ENCODE data around the gene ITGAE. TPM values are rescaled to one million over a fixed set of nuclear protein-coding genes. Genes with fewer than 3 reads are reported as not detected.

ITGAE gene
- total RNA-seq, 4 donors from 2014 or later = 2.8 to 46.8 (median 14.2) TPM

DNA sequence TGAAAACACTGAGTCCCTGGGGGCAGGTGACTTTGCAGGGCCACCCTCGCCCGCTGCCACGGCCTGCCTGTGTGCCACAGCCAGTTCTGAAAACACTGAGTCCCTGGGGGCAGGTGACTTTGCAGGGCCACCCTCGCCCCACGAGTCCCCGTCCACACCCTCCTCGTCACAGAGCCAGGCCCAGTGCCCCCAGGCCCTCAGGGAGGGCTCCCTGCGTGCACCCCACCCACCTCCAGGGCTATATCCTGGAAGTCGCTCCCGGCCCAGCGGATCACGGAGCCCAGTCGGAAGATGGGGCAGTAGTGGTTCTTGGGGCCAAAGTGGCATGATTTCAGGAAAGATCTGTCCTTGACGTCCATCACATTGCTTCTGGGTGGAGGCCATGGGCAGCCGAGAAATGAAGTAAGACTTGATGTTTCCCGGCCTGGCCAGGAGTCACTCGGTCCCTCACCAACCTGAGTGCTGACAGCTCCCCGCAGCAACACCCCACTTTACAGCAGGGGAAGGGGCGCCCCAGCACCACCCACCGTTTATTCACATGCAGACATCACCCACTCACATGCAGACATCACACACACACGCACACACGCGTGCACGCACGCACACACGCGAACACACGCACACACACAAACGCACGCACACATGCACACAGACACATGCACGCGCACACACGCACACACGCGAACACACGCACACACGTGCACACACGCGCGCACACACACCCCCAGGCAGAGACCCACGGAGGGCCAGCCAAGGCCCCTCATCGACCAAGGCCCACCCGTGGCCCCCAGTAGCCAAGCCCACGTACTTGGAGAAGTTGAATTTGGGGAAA, 111.5 kb downstream of the ITGAE start:
- no peak overlapping the region for H3K4me3 ChIP-seq
- no peak overlapping the region for H3K27ac ChIP-seq
- H3K4me1 ChIP-seq = no peaks in the 10 kb centered on the region
- H3K27me3 ChIP-seq = peaks cover 0 to 11% of the 10 kb centered on the region in 2 donors
- H3K36me3 ChIP-seq = no peaks in the 10 kb centered on the region
- intact Hi-C loops (cut with DNase I; ENCODE audit: low total_unique reads) = no loop called here
- H3K9me3 ChIP-seq = no peaks in the 10 kb centered on the region
- no peak for DNase-seq
- TF ChIP-seq POLR2A (IDR thresholded peaks at IDR 0.05) = no peak
- TF ChIP-seq, protein P1, sequence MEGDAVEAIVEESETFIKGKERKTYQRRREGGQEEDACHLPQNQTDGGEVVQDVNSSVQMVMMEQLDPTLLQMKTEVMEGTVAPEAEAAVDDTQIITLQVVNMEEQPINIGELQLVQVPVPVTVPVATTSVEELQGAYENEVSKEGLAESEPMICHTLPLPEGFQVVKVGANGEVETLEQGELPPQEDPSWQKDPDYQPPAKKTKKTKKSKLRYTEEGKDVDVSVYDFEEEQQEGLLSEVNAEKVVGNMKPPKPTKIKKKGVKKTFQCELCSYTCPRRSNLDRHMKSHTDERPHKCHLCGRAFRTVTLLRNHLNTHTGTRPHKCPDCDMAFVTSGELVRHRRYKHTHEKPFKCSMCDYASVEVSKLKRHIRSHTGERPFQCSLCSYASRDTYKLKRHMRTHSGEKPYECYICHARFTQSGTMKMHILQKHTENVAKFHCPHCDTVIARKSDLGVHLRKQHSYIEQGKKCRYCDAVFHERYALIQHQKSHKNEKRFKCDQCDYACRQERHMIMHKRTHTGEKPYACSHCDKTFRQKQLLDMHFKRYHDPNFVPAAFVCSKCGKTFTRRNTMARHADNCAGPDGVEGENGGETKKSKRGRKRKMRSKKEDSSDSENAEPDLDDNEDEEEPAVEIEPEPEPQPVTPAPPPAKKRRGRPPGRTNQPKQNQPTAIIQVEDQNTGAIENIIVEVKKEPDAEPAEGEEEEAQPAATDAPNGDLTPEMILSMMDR (IDR thresholded peaks at IDR 0.05) = no peak

DNA sequence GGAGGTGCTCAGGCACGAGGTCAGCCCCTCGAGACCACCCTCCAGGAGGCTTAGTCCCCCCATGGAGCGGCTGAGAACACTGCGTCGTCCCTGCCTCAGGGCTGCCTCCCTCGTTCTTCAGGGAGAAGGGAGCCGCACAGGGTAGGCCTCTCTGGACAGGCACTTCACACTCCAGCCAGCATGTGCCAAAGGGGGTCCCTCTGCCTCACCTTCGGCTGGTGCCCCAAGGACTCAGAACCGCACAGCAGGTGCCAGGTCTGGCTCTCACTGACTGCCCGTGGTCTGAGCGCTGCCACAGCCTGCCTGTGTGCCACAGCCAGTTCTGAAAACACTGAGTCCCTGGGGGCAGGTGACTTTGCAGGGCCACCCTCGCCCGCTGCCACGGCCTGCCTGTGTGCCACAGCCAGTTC, 112.1 kb downstream of the ITGAE start:
- no peaks in the 10 kb centered on the region for H3K4me1 ChIP-seq
- peaks cover 0 to 6% of the 10 kb centered on the region in 2 donors for H3K27me3 ChIP-seq
- no peak for TF ChIP-seq POLR2A (IDR thresholded peaks at IDR 0.05)
- TF ChIP-seq, protein P1 (IDR thresholded peaks at IDR 0.05) = no peak
- intact Hi-C loops (cut with DNase I; ENCODE audit: low total_unique reads) = no loop called here
- H3K36me3 ChIP-seq = no peaks in the 10 kb centered on the region
- H3K9me3 ChIP-seq = no peaks in the 10 kb centered on the region
- DNase-seq = no peak
- no peak overlapping the region for H3K27ac ChIP-seq
- H3K4me3 ChIP-seq = no peak overlapping the region

DNA sequence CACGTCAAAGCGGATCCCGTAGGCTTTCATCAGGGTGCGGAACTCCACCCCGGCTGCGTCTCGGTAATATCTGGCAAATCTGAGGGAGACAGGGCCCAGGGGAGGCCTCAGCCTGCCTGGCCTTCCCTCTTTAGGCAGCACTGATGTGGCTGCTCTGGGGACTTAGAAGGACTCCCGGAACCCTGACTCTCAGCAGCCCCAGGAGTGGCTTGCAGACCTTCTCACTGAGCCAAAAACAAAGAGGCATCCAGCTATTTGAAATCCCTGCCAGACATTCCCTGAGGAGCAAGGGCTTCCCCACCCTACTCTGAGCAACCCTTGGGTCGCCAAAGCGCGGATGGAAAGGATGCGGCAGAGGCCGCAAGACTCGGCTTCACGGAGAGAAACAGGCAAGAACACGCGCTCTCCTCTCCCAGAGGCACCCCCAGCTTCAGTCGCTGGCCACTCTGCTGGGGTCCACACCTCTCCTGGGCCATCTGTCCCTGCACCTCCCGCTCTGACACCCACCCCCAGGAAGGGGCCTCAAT, 112.9 kb downstream of the ITGAE start:
- Histone ChIP-seq H3K36me3 (no peaks in the 10 kb centered on the region), H3K27me3 (peaks cover 0 to 5% of the 10 kb centered on the region in 2 donors), H3K4me1 (no peaks in the 10 kb centered on the region), H3K9me3 (no peaks in the 10 kb centered on the region), H3K27ac (no peak overlapping the region), H3K4me3 (no peak overlapping the region)
- intact Hi-C loops (cut with DNase I; ENCODE audit: low total_unique reads) = no loop called here
- TF ChIP-seq, protein P1 (IDR thresholded peaks at IDR 0.05) = no peak
- TF ChIP-seq POLR2A (IDR thresholded peaks at IDR 0.05) = no peak
- no peak for DNase-seq

DNA sequence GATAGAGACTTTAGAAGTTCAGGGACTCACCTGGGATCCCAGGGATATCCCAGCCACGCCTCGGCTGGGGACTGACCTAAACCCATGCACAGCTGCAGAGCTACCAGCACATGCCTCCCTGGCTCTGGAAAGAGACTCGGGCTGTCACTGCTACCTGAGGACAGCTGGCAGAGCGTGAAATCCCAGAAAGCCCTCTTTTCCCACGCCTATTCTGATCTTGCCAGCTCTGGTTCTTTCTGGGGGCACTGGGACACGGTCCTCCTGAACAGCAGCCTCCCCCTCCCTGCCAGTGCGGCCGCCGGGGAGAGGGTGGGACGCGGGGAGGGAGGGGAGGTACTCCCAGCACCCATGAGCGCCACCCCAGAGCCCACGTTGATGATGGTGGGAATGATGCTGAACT, 115.8 kb downstream of the ITGAE start:
- no peak for TF ChIP-seq POLR2A (IDR thresholded peaks at IDR 0.05)
- TF ChIP-seq, protein P1 (IDR thresholded peaks at IDR 0.05) = no peak
- H3K4me3 ChIP-seq = no peak overlapping the region
- H3K4me1 ChIP-seq = no peaks in the 10 kb centered on the region
- no peak for DNase-seq
- H3K36me3 ChIP-seq = no peaks in the 10 kb centered on the region
- H3K27me3 ChIP-seq = no peaks in the 10 kb centered on the region
- H3K27ac ChIP-seq = no peak overlapping the region
- H3K9me3 ChIP-seq = no peaks in the 10 kb centered on the region
- intact Hi-C loops (cut with DNase I; ENCODE audit: low total_unique reads) = no loop called here

DNA sequence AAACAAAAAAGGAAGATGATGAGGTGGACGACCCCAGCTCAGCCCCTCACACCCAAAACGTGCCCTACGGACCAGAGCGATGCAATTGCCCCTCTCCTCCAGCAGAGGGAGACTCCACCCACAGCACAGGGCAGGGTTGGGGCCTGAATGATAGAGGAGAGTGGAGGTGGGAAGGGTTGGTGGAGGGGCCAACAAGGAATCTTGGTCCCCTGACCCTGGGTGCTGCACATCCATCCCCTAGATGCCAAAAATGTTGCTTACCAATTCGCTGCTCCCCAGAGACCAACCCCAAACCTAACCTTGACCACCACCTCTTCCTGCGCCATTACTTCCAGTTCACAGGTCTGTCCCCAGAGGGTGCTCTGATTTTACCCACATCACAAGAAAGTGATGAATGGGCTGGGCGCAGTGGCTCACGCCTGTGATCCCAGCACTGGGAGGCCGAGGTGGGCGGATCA, 117.9 kb downstream of the ITGAE start:
- Histone ChIP-seq H3K27ac (no peak overlapping the region), H3K9me3 (no peaks in the 10 kb centered on the region), H3K36me3 (no peaks in the 10 kb centered on the region), H3K4me3 (no peak overlapping the region), H3K27me3 (no peaks in the 10 kb centered on the region), H3K4me1 (no peaks in the 10 kb centered on the region)
- DNase-seq = no peak
- intact Hi-C loops (cut with DNase I; ENCODE audit: low total_unique reads) = no loop called here
- TF ChIP-seq, protein P1 (IDR thresholded peaks at IDR 0.05) = peak; percentile 42 to 59 (median 50)
- TF ChIP-seq POLR2A (IDR thresholded peaks at IDR 0.05) = no peak
